ENCODE measurements around the gene DPH7.
"Not testable (repeated sequence)": the region's sequence is repeated elsewhere in the genome, so short reads cannot be mapped to it uniquely, and the experiment has no call there.

Gene DPH7

DNA sequence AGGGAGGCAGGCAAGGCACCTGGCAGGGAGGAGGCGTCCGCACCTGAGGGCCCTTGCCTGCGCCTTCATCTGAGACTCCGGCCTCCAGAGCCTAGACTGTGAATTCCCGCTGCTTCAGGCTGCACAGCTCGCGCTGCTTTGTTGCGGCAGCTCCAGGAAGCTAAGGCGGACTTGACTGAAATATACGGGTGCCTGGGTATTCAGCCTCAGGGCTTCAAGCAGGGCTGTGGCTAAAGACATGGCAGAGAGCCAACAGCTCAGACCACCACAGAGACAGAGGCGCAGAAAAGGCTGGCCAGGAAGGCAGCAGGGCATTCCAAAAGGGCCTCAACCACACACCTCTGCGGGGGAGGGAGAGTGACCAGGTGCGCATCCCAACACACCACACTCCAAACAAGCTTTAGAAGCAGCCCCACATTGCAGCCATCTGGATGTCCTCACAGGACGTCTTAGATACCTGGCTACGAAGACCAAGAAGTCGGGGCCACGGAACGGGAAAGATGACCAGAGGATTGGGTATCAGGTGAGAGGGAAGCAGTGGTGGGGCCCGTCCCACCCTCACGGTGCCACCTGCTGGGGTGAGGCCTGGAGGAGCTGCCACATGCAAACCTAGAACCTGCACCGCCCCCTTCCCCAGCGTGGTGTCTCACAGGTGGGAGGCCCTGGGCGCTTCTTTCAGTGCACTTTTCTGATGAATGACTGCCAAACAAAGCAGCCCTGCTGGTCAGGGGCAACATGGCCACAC is 1.7 kb upstream of the DPH7 start:
- no peak for DNase-seq (ENCODE audit: low spot score)

DNA sequence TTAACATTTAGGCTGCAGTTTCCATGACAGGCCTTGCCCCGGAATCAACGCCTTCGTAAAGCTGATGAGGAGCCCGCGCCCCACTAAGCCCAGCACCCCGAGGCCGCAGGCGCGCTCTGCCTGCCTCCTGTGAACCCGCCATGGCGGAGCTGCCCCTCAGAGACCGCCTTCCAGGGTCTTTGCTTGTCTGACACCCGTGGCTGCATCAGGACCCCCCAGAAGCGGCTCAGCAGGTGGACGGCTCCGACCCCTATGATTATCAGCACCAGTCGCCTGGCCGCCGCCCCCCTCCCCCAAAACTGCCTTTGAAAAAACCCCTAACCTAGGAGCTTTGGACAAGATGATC is 507 bp upstream of the DPH7 start:
- DNase-seq (ENCODE audit: low spot score), result no peak

DNA sequence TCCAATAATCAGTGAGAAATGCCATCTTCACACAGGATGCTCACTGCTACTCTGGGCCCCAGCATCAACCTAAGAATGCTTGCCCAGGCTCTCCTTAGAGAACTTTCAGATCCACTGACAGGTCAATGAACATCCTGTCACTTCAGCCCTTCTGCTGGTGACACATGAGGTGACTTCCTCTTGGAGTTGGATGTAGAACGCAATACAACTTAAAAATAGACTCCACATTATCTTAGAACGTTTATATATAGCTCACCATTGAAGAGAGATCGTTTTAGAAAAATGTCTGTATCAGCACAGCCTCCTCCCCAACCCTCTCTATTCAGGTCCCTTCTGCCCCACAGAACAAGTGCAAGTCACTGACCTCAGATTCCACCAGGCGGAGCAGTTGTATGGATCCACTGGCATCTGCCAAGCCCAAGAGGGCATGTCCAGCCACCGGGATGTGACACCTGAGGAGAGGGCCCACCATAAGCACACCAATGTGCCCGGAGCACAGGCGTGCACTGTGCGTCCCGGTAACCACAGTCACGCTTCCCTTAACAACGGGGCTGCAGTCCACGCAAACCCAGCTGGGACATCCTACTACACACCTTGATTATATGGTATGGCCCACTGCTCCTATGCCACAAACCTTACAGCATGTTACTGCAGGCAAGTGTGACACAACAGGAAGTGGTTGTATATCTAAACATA is 2.9 kb downstream of the DPH7 start:
- no peak for DNase-seq (ENCODE audit: low spot score)

DNA sequence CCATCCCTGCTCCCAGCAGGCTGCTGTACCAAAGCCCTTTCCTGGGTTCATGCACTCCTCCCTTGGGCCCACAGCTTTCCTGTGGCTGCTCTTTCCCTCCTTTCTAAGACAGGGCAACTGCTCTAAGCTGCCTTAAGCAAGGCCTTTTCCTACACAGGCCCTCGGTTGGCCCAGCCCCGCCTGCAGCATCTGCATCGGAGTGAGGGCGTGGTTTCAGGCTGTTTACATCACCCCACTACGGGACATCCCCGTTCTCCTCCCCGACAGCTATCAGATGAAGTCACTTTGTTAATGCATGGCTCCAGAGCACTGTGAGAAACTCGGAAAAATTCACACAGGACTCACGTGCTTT is 3.4 kb downstream of the DPH7 start:
- DNase-seq (ENCODE audit: low spot score), result peak; percentile 66

DNA sequence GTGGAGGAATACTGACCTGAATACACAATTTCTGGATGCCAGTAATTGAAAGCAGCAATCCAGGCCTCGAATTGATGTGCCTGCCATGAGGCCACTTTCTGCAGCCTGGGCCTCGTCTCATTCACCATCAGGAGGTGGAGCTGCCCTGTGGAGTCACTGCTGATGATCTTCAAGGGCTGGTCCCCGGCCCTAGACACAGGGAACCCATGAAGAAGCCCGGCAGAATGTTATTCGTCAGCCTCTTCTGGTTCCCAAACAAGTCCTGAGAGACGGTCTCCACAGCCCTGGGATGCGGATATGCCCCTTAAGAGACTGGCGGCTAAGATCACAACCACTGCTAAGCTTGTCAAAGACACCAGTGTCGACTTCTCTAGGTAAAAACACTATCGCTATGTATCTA is 4.5 kb downstream of the DPH7 start:
- DNase-seq (ENCODE audit: low spot score), result no peak

DNA sequence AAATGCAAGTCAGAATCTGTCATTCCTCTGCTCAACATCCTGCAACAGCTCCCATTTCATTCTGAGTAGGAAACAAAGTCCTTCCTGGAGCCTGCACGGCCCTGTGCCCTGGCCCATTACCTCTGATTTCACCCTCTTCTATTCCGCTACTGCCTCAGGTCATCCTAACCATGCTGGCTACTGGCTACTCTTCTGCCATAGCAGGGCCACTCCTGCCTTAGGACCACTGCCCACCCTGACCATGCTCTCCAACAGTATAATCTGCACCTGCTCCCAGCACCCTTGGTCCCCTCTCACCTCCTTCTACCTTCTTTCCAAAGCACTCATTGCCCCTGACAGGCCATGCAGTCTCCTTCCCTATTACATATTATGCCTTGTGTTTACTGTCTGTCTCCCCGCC is 8.2 kb downstream of the DPH7 start:
- no peak for DNase-seq (ENCODE audit: low spot score)

DNA sequence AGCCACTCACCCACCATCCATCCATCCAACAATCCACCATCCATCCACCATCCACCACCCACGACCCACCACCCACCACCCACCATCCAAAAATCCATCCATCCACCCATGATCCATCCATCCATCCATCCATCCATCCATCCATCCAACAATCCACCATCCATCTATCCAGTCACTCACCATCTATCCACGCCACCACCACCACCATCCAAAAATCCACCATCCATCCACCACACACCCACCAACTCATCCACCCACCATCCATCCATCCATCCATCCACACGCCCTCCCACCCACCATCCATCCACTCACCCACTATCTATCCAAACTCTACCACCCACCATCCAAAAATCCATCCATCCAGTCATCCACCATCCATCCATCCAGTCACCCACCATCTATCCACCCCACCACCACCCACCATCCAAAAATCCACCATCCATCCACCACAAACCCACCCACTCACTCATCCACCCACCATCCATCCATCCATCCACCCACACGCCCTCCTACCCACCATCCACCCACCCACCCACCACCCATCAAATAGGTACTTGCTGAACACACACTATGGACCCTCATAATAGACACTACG is 9.0 kb downstream of the DPH7 start:
- DNase-seq (ENCODE audit: low spot score), result no peak

DNA sequence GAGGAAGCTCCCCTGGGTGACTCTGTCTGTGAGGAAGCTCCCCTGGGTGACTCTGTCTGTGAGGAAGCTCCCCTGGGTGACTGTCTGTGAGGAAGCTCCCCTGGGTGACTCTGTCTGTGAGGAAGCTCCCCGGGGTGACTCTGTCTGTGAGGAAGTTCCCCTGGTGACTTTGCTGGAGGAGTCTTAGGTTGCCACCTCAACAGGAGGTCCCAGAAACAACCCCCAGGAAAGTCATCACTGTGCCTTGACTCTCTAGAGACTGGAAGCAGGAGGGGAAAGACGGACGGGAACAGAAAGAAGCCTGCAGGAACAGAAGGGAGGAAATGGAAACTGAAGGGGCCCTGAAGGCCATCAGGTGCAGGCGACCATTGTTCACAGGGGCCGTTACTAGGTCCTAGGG is 10.3 kb downstream of the DPH7 start:
- DNase-seq (ENCODE audit: low spot score), result not testable (repeated sequence)

DNA sequence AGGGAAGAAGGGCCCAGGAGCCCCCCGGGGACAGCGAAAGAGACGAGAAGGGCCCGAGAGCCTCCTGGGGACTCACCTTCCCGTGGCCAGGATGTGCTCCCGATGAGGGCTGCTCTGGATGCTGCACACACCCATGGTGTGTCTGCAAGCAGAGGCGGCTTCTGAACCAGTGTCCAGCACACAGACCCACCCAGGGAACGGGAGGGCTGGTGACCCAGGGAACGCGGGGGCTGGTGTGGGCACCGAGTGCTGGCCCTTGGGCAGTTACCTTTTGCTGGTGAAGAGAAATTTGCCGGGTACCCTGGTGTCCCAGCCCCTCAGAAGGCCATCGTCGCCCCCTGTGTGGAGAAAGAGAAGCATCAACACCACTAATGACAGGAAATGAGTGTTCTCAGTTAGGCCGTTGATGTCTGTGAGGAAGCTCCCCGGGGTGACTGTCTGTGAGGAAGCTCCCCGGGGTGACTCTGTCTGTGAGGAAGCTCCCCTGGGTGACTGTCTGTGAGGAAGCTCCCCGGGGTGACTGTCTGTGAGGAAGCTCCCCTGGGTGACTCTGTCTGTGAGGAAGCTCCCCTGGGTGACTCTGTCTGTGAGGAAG is 13.8 kb downstream of the DPH7 start:
- no peak for DNase-seq (ENCODE audit: low spot score)

DNA sequence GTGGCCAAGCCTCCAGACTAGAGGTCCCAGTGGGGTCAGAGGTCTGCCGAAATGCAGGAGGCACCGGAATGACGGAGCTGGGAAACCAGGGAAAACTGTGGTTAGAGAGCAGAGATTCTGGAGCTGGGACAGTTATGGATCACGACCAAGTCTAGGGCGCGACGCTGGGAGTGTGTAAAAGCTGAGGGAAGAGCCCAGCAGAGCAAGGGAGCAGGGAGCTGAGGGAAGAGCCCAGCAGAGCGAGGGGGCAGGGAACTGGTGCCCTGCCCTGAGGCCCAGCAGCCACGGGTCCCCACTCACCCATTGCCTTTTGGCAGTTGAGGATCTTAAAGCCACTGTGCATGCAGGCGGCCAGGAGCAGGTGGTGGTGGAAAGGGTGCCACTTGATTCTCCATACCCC is 14.6 kb downstream of the DPH7 start:
- no peak for DNase-seq (ENCODE audit: low spot score)

DNA sequence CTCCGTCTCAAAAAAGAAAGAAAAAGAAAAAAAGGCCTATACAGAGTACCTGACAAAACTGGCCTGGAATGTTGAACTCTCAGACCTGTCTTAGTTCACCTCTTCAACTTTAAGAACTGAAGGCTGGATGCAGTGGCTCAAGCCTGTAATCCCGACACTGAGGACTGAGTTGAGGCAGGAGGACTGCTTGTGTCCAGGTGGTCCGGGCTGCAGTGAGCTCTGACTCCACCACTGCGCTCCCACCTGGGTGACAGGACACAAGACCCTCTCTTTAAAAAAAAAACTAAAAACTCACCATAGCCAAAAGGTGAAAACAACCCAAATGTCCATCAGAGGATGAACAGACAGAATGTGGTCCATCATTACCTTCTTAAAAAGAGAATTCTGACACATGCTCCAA is 20.6 kb downstream of the DPH7 start:
- DNase-seq (ENCODE audit: low spot score), result no peak

DNA sequence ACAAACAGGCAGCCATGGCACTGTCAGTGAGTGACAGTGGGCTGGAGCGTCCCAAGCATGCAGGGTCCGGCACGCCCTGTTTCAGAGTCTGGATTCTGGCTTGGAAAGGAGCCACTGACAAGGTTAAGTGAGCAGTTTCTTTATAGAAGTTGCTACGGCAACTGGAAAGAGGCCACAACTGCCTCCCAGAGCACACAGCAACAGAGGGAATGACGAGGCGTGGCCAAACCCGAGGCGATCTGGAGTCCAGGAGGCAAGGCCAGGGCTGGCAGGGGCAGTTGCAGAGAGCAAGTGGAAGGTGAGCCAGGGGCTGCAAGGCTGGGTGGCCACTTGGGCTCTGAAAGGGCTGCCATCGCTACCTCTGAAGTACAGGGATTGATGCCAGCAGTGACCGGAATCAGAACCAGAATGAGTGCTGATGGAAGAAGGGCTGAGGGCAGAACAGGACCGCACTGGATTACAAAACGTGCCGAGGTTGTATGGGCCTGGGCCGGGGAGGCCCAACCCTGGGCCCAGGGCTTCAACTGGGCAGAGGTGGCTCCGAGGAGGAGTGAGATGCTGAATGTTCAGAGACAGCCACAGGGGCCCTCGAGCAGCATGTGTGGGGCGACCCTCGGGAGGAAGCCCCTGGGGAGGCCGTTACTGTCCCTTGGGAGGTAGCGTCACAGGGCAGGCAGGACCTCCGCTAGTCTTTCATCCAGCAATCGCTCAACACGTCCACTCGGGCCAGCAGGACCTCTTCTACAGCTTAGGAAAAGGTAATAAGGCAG is 22.5 kb downstream of the DPH7 start:
- DNase-seq (ENCODE audit: low spot score), result no peak

DNA sequence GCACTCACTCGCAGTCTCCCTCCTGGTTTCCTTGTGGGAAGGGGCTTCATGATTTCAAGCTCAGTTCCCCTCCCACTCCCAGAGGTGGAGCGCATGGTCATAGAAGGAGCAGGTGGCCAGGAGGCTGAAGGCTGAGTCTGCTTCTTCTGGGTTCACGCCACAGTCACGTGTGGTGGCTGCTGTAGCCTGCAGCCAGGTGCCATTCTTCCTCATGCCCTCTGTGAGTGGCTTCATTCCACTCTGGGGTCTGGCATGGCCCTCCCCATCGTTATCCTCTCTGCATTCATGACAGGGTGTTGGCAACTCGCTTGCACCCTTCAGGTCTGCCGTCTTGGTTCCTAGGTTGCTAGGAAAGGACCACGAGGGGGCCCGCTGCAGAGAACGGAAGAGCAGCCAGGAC is 23.5 kb downstream of the DPH7 start:
- no peak for DNase-seq (ENCODE audit: low spot score)

DNA sequence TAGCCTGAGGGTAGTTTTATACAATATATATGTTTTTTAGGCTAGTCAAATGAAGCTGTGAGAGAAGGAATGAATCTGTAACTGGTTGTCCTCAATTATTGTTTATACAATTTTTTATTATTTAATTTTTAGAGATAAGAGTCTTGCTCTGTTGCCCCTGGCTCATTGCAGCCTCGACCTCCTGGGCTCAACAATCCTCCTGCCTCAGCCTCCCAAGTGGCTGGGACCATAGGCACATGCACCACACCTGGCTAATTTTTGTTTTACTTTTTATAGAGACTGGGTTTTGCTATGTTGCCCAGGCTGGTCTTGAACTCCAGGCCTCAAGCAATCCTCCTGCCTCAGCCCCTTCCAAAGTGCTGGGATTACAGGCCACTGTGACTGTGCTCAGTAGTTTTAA is 24.4 kb downstream of the DPH7 start:
- no peak for DNase-seq (ENCODE audit: low spot score)

DNA sequence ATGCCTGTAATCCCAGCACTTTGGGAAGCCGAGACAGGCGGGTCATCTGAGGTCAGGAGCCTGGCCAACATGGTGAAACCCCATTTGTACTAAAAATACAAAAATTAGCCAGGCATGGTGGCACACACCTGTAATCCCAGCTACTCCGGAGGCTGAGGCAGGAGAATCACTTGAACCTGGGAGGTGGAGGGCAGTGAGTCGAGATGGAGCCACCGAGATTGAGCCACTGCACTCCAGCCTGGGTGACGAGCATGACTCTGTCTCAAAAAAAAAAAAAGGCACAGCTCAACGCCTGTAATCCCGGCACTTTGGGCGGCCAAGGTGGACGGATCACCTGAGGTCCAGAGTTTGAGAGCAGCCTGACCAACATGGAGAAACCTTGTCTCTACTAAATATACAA is 25.1 kb downstream of the DPH7 start:
- not testable (repeated sequence) for DNase-seq (ENCODE audit: low spot score)

DNA sequence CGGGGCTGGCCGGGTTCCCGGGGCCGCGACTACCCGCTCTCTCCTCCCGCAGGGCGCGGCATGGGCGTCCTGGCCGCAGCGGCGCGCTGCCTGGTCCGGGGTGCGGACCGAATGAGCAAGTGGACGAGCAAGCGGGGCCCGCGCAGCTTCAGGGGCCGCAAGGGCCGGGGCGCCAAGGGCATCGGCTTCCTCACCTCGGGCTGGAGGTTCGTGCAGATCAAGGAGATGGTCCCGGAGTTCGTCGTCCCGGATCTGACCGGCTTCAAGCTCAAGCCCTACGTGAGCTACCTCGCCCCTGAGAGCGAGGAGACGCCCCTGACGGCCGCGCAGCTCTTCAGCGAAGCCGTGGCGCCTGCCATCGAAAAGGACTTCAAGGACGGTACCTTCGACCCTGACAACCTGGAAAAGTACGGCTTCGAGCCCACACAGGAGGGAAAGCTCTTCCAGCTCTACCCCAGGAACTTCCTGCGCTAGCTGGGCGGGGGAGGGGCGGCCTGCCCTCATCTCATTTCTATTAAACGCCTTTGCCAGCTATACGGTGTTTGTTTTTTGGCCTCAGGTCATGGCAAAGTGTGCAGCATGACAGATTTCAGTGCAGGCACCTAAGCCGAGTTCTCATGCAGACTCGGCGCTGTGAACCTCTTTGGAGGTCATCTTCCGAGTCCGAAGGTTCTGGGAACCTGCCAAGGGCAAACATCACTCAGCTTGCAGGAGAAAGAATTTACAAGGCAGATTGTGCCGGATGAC is 26.5 kb downstream of the DPH7 start:
- DNase-seq (ENCODE audit: low spot score), result no peak

DNA sequence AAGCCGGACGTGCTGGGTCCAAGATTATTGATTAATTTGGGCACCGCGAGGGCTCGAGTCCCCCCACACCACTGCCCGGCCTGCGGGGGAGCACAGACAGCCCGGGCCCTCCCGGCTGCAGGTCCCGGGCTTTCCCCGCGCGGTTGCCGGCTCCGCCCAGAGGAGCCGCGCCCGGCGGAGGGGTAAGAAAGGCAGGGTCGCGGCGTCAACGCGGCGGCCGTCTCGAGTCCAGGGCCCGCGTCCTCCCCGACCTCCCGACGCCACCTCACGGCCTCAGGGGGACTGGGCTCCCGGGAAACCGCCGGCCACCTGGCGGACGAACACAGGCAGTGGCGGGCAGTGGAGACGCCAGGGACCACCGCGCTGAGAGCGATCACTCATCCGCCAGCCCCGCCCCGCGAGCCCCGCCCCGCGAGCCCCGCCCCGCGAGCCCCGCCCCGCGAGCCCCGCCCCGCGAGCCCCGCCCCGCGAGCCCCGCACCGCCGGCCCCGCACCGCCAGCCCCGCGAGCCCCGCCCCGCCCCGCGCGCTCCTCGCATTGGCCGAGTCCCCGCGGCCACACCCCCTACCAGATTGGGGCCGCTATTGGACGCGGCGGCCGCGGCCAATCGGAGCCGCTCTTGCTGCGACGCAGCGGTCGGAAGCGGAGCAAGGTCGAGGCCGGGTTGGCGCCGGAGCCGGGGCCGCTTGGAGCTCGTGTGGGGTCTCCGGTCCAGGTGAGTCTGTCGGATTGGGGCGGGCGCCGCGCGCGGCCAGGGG is 27.3 kb downstream of the DPH7 start, which contains the start of gene MRPL41:
MRPL41 (plus strand) TSS at position 616 of the 758 bp plus-strand sequence. CDS start 203 bp downstream, outside the sequence.
- DNase-seq (ENCODE audit: low spot score), result peak; percentile 85

DNA sequence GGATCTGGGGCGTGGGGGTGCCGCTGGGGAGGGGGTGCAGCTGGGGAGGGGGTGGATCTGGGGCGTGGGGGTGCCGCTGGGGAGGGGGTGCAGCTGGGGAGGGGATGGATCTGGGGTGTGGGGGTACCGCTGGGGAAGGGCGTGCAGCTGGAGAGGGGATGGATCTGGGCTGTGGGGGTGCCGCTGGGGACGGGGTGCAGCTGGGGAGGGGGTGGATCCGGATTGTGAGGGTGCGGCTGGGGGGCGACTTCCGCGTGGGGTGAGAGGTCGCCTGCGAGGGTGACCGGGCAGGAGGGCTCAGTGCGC is 27.8 kb downstream of the DPH7 start:
- DNase-seq (ENCODE audit: low spot score), result not testable (repeated sequence)

DNA sequence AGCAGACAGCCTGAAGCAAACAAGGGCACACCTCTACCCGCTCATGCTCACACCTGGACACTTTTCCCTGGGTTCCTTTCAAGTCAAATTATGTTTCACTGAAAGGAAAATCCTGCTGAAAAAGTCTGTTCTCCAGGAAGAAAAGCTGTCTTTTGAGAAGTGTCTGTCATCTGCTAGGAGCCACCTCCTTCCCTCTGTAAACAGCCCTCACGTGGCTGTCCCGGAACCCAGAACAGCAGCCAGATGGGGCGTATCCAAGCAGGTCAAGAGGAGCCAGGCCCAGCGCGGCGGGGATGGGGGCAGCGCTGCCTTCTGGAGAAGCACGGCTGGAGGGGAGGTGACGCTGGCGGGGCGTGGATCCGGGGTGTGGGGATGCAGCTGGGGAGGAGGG is 28.5 kb downstream of the DPH7 start, which contains the start of gene PNPLA7:
PNPLA7 (minus strand) TSS at position 172 of the 391 bp plus-strand sequence. CDS start 205 bp downstream, outside the sequence.
- peak; percentile 35 for DNase-seq (ENCODE audit: low spot score)

DNA sequence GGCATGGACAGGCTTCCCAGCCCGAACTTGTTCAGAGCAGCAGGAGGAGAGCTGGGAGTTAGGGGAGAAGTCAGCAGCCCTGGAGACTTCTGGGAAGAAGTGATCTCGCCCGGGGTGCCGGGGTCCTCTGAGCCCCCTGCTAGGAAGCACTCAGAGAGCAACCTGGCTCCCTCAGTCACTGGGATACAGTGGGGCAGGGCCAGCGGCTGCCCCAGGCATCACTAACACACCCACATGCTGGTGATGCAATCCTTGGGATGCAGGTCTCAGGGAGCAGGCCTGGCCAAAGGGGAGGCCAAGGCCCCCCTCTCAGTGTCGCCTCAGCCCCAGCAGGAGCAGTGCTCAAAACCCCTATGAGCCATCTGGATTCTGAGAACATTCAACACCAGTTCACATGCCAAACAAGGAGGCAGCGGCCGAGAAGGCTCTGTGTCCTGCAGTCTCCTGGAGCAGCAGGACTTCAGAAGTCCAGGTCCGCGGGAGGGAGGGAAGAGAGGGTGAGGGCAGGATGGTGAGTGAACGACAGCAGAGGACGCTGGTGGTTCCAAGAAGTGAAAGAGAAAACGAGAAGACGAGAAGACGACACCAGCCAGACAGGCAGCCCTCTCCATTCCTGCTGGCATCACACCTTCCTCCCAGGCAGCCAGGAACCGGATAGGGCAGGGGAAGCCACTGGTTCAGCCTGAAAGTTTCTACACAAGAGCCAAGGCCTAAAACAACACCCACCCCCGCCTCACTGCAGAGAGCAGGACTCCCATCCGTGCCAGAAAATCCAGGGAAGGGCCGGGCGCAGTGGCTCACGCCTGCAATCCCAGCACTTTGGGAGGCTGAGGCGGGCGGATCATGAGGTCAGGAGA is 30.8 kb downstream of the DPH7 start:
- DNase-seq (ENCODE audit: low spot score), result no peak
